GM21723 (cell line): Measurements from ENCODE around the gene MACROD2.
A peak's percentile ranks its signal among the peaks of the same experiment; 100 is the strongest.

Source experiments
- ATAC-seq: cut with Tn5 transposase; IDR thresholded peaks from one replicate; pipeline ENCODE4 v1.9.1; 2021; ENCODE audit warnings: mild to moderate bottlenecking, moderate library complexity; ENCODE audit not compliant: unreplicated experiment

Gene MACROD2

DNA sequence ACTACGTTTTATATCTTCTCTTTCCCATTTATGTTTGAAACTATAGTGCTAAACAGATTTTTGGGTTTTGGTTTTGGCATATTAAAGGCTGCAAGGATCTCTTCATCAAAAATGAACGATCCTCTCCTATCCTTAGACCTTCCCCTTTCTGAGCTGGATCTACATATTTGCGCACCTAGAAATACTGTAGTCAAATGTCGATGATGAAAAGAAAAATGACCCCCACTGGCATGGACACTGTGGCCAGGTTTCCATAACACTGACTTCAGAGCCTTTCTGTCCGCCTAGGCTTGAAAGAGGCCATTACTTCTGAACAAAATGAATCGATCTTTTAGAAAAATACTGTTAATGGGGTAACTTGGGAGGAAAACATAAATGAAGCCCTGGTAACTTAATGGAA lies 336.3 kb downstream of the MACROD2 start:
- ATAC-seq, result no peak

DNA sequence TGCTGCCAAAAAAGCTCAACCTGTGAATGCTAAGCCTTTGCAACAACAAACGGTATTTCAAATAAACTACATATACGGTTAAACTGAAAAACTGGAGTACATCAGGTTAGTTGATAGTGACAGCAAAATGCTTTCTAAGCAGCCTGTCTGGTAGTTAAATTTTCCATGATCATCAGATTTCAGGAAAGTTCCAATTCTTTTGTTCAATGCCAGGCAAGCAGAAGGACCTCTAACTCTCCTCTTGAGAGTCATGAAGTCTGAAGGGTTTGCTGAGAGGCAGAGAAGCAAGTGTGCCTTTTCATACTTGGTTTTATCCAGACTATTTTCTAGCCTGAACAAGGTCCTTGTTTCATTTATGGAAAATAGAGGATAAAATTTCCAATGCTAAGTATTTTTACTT lies 337.6 kb downstream of the MACROD2 start:
- ATAC-seq, result no peak

DNA sequence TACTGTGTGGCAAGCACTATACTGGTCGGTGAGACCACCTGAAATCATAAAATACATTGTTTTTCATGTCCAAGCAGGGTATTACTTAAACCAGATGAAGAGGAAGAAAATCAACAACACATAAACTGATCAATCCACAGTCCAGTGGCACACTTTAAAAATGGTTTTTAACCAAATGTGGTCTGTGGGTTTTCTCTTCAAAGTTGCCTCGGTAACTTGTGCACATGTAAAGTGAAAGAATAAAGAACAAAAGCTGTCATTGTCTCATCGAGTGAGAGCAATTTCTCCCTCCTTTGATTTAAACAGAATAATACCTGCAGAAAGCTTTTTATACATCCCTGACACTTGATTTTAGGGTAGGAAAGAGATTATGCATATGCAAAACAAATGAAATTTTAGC lies 338.4 kb downstream of the MACROD2 start:
- ATAC-seq, result no peak

DNA sequence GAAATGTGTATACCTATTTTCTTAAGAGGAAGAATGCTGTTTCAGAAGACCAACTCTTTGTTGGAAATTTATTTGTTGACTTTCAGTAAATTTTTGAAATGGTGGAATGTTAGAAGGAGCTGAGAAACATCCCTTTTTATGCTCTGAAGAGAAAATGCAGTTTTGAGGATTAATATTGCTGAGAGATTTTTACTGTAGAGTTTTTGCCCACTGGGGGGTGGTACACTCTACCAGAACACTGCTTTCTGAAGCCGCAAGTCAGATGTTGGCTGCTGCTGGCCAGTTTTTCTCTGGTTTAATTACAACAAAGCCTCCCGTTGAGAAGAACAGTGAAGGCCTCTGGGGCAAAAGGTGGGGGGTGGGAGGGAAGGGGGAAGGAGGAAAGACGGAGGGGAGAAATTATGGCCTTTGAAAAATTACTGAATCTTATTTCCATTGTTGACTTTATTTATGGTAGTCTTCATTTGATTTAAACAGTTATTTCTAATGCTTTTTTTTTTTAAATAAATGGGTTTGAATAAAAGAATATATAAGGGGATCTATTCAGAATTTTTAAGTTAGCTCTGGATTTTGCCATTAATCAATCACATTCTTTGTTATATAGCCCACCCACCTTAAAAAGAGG lies 339.1 kb downstream of the MACROD2 start:
- no peak for ATAC-seq

DNA sequence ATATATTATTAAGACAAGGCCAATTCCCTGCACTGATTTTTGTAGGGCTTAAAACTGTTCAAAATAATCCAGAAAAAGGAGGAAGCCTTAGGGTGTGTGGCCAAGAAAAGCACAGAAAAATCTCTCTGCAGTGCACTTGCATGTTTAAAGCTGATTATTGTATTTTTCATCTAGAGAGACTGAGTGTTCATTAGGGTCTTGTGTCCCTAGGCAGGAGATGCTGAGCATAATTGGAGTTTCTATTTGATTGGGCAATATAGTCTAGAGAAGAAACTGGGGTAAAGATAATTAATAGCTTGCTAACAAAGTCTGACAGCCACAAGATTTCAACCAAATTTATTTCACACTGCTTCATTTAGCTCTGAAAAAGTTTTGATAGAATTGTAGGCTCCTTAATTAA lies 339.7 kb downstream of the MACROD2 start:
- ATAC-seq, result no peak

DNA sequence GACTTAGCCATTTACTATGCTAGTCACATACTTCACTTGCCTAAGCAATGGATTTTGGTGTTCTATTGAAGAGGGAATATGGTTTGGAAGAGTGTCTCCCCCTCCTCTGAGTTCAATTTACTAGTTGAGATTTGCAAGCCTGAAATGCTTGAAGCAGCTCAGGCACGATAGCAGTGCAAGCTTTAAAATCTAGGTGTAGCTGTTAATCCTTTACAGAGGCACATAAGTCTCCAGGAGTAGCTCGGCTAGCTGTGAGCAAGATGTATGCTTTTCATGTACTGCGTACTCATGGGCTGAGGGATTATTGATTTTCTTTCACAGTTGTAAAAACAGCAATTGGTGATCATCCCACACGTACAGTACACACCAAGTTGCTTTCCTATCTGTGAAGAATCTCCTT lies 341.4 kb downstream of the MACROD2 start:
- no peak for ATAC-seq

DNA sequence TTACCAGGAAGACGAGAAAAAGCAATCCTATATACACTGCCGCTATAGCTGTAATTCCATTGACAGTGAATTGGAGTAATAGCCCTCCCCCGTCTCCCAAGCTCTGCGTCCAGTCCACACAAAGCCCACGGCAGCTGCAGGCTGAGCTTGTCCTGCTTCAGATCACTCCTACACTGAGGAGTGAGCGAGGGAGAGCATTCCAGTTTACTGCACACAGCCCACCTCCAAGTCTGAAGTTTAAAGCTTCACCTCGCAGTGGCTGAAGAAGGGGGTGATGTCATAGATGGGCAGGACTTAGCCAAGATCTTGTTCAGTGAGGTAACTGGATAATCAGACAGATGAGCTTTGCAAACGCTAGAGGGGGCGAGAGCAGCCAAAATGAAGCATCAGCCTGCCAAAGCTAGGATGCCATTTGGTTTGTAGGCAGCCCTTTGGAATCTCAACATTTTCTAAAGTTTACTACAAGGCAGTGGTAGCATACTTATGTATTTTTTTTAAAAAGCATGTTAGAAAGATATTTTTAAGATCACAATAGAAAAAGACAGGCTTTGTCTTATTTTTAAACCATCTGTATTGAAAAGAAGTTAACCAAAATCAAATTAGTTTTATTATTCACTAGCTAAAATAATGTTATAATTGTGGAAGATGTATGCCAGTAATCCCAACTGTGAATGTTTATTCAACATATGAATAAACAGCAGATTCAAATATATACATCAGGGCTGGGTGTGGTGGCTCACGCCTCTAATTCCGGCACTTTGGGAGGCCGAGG lies 342.3 kb downstream of the MACROD2 start, which contains the start of gene FLRT3:
TSS of gene FLRT3 (minus strand) at position 213 of the 772 bp plus-strand sequence. CDS start 10,106 bp downstream, outside the sequence.
- peak; percentile 98 for ATAC-seq

DNA sequence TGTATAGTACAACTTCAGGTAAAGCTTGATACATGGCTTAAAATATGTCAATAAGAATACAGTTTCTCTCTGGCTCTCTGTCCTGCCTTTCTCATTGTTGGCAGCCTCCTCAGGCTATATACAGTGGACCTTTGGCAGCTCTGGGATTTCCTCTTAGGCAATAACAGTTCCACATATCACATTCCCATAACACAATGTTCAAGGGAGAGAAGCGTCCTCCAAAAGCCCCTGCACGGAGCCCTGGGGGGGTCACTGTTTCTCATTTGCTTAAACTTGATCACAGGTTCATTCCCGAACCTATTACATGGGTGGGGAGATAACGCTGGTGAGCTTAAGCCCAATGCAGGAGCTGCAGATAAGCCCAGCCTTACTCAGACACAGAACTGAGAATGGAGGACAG lies 346.5 kb downstream of the MACROD2 start:
- no peak for ATAC-seq

DNA sequence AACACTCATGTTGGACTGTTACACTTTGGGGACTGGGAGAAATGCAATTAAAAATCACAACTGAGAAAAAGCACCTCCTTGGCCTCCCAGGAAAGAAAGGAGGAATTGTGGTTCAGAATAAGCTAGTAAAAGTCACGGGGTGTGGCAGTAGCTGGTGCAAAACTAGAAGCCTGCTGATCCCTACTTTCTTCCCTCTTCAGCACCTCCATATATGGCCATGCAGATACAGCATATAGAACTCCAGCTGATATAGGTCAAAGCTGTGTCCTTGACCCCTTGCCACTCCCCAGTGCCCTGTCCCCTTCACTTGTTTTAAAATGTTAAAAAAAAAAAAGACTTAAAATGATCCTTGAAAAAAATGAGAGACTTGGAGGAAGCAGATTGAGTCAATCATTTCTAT lies 347.6 kb downstream of the MACROD2 start:
- no peak for ATAC-seq

DNA sequence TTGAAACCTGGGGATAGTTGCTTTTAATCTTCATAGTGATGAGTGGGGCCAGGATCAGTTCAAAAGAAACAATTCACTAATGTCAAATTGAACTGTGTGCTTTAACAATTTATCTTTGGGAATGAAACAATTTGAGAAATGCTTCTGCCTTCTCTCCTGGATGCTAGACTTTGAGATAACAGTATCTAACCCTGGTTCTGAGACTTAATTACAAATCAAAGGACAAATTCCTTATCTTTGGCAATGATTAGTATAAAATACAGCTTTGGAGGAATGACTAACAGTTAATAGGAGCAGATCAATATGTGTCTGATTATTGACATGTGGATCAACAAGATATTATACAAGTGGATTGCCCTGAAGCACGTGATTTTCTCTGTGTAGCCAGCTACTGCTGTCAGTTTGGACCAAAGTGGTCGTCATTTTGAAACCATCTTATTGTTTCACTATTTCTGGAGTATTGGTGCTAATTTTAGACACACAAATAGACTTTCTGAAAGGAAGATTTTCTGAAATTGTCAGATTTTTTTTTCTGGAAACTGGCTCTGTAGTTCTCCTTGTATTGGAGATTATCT lies 348.3 kb downstream of the MACROD2 start:
- ATAC-seq, result no peak

DNA sequence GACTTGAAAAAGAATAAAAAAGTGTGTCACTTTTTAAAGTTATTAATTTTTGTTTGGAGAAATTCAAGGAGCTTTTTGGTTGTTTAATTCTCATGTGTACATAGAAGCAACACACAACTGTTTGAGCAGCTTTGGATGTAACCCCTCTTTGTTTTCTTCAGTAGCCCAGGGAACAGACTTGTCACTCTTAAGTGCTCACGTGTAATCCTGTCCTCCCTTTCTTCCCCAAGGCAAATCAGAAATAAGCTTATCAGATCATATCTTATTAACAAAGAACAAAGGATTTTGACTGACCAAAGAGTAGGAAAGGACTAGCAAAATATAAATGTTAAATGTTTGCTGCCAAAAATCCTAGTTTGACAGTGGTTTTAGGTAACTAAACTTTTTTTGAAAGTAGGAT lies 349.4 kb downstream of the MACROD2 start:
- ATAC-seq, result no peak

DNA sequence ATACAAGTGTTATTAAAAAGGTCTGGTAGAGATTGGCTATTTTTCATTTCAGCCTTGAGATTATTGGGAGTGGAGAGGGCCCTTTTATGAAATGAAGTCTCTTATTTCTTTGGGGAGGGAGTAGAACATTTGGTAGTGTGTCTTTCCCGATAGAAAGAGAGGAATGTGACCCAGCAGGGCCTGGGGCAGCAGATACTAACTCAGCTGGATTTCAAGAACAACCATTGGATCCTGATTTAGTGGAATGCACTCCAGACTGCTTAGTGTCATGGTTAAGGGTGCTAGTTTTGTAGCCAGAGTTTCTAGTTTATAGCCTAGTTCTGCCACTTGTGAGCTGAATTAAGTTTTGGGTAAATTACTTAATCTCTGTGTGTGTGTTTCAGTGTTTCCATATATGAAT lies 360.5 kb downstream of the MACROD2 start:
- no peak for ATAC-seq

DNA sequence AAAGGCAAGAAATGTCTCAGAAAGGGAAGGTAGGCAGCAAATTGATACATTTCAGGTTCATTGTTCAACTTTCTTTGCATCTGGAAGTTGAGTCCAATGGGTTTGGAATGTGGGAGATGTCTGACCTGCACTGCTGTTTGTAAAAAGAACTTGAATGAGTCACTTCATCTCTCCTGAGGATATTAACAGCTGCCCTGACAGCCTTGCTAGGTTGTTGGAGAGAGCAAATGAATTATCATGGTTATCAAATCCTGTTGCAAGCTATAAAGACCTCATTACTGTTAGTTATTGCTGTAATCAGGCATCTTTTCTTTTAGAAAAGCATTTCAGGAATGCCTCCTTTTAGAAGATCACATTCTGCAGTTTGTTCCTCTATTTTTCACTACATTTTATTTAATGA lies 365.1 kb downstream of the MACROD2 start:
- ATAC-seq, result no peak

DNA sequence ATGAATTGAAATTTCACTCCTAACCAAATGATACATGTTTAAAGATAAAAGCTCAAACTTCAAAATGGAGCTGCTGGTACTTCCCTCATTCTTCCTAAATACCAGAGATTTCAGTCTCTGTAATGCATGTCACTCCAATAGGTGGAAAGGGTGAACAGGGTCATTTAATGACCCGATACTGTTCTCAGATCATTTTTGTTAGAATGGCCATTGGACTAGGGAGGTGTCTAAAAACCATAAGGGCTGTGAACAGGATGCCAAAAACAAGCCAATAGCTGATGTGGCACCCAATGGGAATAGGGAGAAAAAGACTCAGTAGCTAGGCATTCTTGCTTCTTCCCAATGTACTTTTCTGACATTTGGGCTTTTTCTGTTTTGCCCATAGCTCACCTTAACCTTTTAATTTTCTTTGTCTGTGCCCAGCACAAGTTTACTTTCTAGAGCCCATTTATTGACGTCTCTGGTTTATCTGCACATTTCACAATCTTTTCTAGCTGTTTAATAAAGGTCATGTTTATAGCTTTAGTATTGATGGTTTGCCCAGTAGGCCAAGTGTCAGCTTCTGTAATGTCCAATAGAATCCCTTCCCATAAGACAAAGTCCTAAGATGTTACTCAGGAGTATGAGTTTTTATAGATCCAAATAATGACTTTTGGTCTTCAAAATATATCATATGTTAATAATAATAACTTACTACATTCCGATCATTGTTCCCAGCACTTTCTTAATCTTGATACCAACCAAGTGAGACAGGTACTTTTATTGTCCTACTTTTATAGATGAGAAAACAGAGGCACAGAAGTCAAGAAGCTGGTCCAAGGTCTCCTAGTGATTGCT lies 366.4 kb downstream of the MACROD2 start:
- ATAC-seq, result no peak

DNA sequence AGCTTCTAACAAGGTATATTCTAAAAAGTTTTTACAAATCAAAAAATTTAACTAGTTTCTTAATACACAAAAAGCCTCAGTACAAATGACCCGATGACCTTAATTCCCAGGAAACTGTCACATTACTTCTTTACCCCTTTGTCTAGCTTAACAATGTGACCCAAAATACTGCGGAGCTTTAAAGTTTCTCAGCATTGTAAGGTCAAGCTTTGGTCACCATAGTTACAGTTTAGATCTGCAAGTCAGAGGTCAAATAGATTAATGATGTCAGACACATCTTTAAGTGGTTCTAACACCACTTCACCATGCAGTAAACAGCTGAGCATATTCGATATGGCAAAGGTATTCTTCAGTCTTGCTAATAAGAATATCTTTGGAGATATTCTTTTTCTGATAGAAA lies 378.9 kb downstream of the MACROD2 start:
- no peak for ATAC-seq

DNA sequence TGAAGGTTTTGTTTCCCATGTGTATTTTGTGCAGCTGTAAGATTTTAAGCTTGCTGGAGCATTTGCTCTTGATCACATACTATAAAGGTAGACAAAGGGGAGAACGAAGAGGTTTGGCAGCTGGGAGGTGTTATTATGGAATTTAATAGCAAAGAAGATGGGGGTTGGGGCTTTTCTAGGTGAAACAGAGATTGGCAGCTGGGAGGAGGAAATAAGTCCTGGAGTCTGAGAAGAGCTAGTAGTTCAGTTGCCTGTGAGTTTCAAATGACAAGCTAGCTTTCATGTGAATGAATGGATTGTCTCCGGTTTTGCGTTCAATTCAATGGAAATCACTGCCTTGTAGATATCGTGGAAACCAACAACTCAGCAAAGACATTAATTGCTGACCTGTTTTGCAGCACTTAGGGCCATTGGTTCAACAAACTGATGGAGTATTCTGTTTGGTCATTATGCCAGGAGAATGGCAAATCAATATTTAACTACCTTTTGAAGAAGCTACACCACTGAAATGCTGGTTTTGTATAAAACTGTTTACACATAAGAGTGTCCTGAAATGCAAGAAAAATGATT lies 380.2 kb downstream of the MACROD2 start:
- ATAC-seq, result no peak

DNA sequence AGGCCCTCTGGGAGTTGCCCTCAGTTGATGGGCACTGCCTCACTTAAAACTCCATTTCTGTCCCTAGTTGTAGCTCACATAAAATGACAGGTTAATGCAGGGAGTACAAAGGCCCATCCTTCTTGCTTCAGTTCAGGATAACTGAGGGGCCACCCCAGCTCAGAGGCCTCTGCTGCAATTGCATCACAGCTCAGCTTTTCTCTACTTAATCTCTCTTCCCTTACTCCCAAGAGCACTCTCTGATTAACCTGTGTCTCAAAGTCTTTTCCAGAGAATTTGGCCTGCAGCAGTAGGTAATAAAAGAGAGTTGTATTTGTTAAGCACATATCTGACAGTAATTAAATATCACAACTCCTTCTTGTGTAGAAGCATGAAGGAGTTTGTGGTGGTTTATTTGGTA lies 383.0 kb downstream of the MACROD2 start:
- ATAC-seq, result no peak

DNA sequence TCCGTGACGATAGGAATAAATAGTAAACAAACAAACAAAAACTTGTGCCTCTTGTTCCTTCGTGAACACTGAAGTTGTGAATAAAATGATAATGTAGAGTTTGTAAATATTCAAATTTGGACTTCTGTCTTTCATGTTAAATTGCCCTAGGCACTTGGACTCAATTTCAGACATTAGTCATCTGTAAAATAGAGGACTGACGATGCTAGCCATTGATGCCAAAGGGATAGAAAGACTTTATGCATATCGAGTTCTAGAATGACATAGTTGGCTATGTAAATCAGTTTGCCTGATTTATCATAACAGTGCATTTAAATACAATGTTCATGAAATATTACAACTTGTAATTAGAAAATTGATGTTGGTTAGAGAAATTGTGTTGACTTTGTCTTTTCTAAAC lies 388.0 kb downstream of the MACROD2 start:
- ATAC-seq, result no peak

DNA sequence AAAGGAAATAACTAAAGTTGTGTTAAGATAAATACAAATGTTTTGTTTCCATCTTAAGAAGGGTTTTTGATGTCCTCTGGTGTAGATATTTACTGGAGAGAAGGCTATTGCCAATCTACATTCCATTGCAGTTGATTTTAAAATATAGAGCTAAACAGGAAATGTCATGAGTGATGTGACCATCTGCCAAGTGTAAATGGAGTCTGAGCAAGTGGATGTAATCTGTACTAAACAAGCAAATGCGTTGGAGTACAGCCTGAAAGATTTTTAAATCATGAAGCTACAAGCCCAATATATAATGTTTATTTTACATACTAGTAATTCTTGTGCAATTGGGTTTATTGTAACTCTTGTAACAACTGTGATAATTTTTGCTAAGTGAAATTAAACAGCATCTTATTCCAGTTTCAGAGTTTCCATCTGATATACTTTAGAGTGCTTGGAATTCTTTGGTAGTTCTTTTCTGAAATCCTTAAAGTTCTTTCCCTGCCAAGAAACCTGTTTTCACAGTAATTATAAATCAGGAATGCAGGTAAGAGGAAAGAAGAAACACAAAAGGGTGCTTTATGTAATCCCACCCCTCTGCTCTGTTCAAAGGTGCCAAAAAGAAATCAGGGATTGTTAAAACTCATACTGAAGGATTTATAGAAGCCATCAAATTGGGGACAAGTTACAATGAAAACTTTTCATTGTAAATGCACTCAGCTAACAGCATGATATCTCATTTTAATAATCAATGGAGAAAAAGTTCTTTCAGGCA lies 389.3 kb downstream of the MACROD2 start:
- ATAC-seq, result no peak

DNA sequence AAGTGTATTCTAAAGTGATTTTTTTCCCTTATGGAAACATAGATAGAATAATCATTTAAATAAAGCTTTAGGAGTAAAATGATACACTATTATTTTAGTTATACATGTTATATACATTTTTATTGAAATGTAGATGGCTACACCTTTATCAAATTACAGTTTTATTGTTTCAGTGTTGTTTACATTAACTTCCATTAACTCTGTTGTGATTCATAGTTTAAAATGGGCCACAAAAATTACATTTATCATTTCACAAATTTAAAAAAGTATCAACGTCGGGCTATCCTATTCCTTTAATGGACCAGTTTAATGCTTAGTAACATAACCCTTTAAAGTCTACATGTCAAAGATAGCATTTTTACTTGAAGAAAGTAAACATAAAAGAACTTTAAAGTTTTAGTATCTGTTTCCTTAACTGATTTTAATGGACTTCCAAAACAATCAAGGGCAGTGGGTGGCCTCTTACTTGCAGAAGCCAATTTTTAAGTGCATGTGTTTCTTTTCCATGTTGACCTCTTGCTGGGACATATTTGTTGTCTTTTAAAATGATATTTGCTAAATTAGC lies 389.9 kb downstream of the MACROD2 start:
- no peak for ATAC-seq
